ENCODE data around the gene TNS3.

Gene TNS3

GRCh38 chr7:47625861-47626715 is 44.2 kb upstream of the TNS3 start:
- H3K36me3 ChIP-seq (replicated peaks; ENCODE audit: insufficient read depth, low read length) = no peaks in the 10 kb centered on the region
- peaks cover 21% of the 10 kb centered on the region for H3K4me1 ChIP-seq (ENCODE audit: low read length)
- H3K4me3 ChIP-seq (ENCODE audit: low read length) = no peak overlapping the region
- H3K27ac ChIP-seq (ENCODE audit: low read length) = no peak overlapping the region
- H3K79me2 ChIP-seq (ENCODE audit: low read length) = no peaks in the 10 kb centered on the region
- no peaks in the 10 kb centered on the region for H3K9me2 ChIP-seq (replicated peaks; ENCODE audit: insufficient read depth, low read length)
- no peaks in the 10 kb centered on the region for H3K27me3 ChIP-seq (replicated peaks; ENCODE audit: insufficient read depth, low read length)
- no peak overlapping the region for H3K9ac ChIP-seq (ENCODE audit: low read length)
- TF ChIP-seq EZH2 (optimal IDR thresholded peaks at IDR 0.05; ENCODE audit: low read depth, low read length) (no peak), CTCF (IDR thresholded peaks at IDR 0.05; ENCODE audit: low read length) (no peak), EZH2phosphoT487 (IDR thresholded peaks at IDR 0.05; ENCODE audit: low read length) (no peak)
- no peak overlapping the region for H3K4me2 ChIP-seq (ENCODE audit: low read depth, low read length)
- DNase-seq = no peak
- H4K20me1 ChIP-seq (ENCODE audit: insufficient read depth, low read length) = no peaks in the 10 kb centered on the region
- peaks cover 12% of the 10 kb centered on the region for H3F3A ChIP-seq (ENCODE audit: insufficient read depth, low read length)
- H3K9me3 ChIP-seq (replicated peaks; ENCODE audit: insufficient read depth, low read length) = no peaks in the 10 kb centered on the region
- no peak overlapping the region for H2AFZ ChIP-seq (ENCODE audit: low read length)

GRCh38 chr7:47624689-47625088 is 42.8 kb upstream of the TNS3 start:
- Histone ChIP-seq H2AFZ (ENCODE audit: low read length) (no peak overlapping the region), H4K20me1 (ENCODE audit: insufficient read depth, low read length) (no peaks in the 10 kb centered on the region), H3K36me3 (replicated peaks; ENCODE audit: insufficient read depth, low read length) (no peaks in the 10 kb centered on the region), H3K9me2 (replicated peaks; ENCODE audit: insufficient read depth, low read length) (no peaks in the 10 kb centered on the region), H3F3A (ENCODE audit: insufficient read depth, low read length) (peaks cover 12% of the 10 kb centered on the region), H3K27ac (ENCODE audit: low read length) (no peak overlapping the region), H3K79me2 (ENCODE audit: low read length) (no peaks in the 10 kb centered on the region), H3K4me3 (ENCODE audit: low read length) (no peak overlapping the region), H3K9ac (ENCODE audit: low read length) (no peak overlapping the region), H3K4me1 (ENCODE audit: low read length) (peaks cover 21% of the 10 kb centered on the region), H3K4me2 (ENCODE audit: low read depth, low read length) (no peak overlapping the region), H3K27me3 (replicated peaks; ENCODE audit: insufficient read depth, low read length) (no peaks in the 10 kb centered on the region), H3K9me3 (replicated peaks; ENCODE audit: insufficient read depth, low read length) (no peaks in the 10 kb centered on the region)
- no peak for DNase-seq
- TF ChIP-seq EZH2phosphoT487 (IDR thresholded peaks at IDR 0.05; ENCODE audit: low read length) = no peak
- no peak for TF ChIP-seq EZH2 (optimal IDR thresholded peaks at IDR 0.05; ENCODE audit: low read depth, low read length)
- TF ChIP-seq CTCF (IDR thresholded peaks at IDR 0.05; ENCODE audit: low read length) = no peak

GRCh38 chr7:47622946-47623640 is 41.2 kb upstream of the TNS3 start:
- Histone ChIP-seq H3K27ac (ENCODE audit: low read length) (no peak overlapping the region), H3K36me3 (replicated peaks; ENCODE audit: insufficient read depth, low read length) (no peaks in the 10 kb centered on the region), H3K79me2 (ENCODE audit: low read length) (no peaks in the 10 kb centered on the region), H4K20me1 (ENCODE audit: insufficient read depth, low read length) (no peaks in the 10 kb centered on the region), H3F3A (ENCODE audit: insufficient read depth, low read length) (peaks cover 10% of the 10 kb centered on the region), H3K4me3 (ENCODE audit: low read length) (no peak overlapping the region), H3K9me3 (replicated peaks; ENCODE audit: insufficient read depth, low read length) (no peaks in the 10 kb centered on the region), H3K4me2 (ENCODE audit: low read depth, low read length) (no peak overlapping the region), H3K9ac (ENCODE audit: low read length) (no peak overlapping the region), H3K9me2 (replicated peaks; ENCODE audit: insufficient read depth, low read length) (no peaks in the 10 kb centered on the region), H3K4me1 (ENCODE audit: low read length) (peaks cover 19% of the 10 kb centered on the region), H2AFZ (ENCODE audit: low read length) (no peak overlapping the region), H3K27me3 (replicated peaks; ENCODE audit: insufficient read depth, low read length) (no peaks in the 10 kb centered on the region)
- TF ChIP-seq EZH2phosphoT487 (IDR thresholded peaks at IDR 0.05; ENCODE audit: low read length) (no peak), CTCF (IDR thresholded peaks at IDR 0.05; ENCODE audit: low read length) (no peak), EZH2 (optimal IDR thresholded peaks at IDR 0.05; ENCODE audit: low read depth, low read length) (no peak)
- no peak for DNase-seq
